A673 (cell line): ENCODE data around the gene FAAP100. TPM values are rescaled to one million over a fixed set of nuclear protein-coding genes. Genes with fewer than 3 reads are reported as not detected.

Experiments
- BruUV-seq: library from RNA; stranded (reverse); fragments of 400-500 nt; replicated peaks from 2 replicates; lab custom pipeline; 2021; lab: Mats Ljungman, UMichigan
- CTCF ChIA-PET: fragments of 300-600 bp; sonication (Branson Sonifier 250); formaldehyde crosslinking; loops from one replicate; lab custom pipeline; 2022; ENCODE audit warnings: antibody characterized with exemption; lab: Charles Lee
- POLR2A ChIA-PET: fragments of 300-600 bp; sonication (Branson Sonifier 250); formaldehyde crosslinking; loops from one replicate; lab custom pipeline; 2022; ENCODE audit warnings: antibody characterized with exemption; ENCODE audit not compliant: low non-redundant PET; lab: Charles Lee
- DNase-seq: peaks from one replicate; pipeline ENCODE4 v3.0.0-alpha.2; 2015; ENCODE audit warnings: low spot score
- H3K27ac ChIP-seq: fragments of 200-600 bp; sonication (generic); 2 replicates; pipeline ENCODE4 v1.5.1; 2016; ENCODE audit warnings: mixed run types, low read depth, mild to moderate bottlenecking, mixed read lengths, antibody characterized with exemption, low read length; ENCODE audit not compliant: poor library complexity, severe bottlenecking
- H3K27me3 ChIP-seq: fragments of 200-600 bp; sonication (generic); replicated peaks from 2 replicates; pipeline ENCODE4 v1.6.1; 2017; ENCODE audit warnings: mixed run types, low read depth, mild to moderate bottlenecking, mixed read lengths, antibody characterized with exemption, low read length; ENCODE audit not compliant: insufficient read depth, poor library complexity
- H3K36me3 ChIP-seq: fragments of 200-600 bp; sonication (generic); 2 replicates; pipeline ENCODE4 v1.6.1; 2016; ENCODE audit warnings: mixed run types, mild to moderate bottlenecking, mixed read lengths, antibody characterized with exemption, low read length; ENCODE audit not compliant: insufficient read depth, poor library complexity, severe bottlenecking
- H3K4me1 ChIP-seq: fragments of 200-600 bp; sonication (generic); 2 replicates; pipeline ENCODE4 v1.6.1; 2017; ENCODE audit warnings: mixed run types, mild to moderate bottlenecking, mixed read lengths, antibody characterized with exemption, low read length; ENCODE audit not compliant: insufficient read depth, poor library complexity, severe bottlenecking
- H3K4me3 ChIP-seq: fragments of 200-600 bp; sonication (generic); 2 replicates; pipeline ENCODE4 v1.5.1; 2016; ENCODE audit warnings: low read depth, mixed run types, mild to moderate bottlenecking, mixed read lengths, low read length; ENCODE audit not compliant: poor library complexity, severe bottlenecking
- H3K9me3 ChIP-seq: fragments of 200-600 bp; sonication (generic); 2 replicates; pipeline ENCODE4 v1.6.1; 2016; ENCODE audit warnings: mixed run types, low read depth, mild to moderate bottlenecking, mixed read lengths, antibody characterized with exemption, low read length; ENCODE audit not compliant: poor library complexity, severe bottlenecking
- CTCF ChIP-seq: fragments of 300-800, 200-600 bp; sonication (generic); conservative IDR thresholded peaks from 2 replicates; pipeline ENCODE4 v1.5.1; 2017; ENCODE audit warnings: low read depth, mild to moderate bottlenecking, antibody characterized with exemption, low read length, moderate library complexity, mixed read lengths
- EZH2 ChIP-seq: fragments of 200-600 bp; sonication (generic); IDR thresholded peaks from 2 replicates; pipeline ENCODE4 v1.6.1; 2017; ENCODE audit warnings: borderline replicate concordance, low read depth, mild to moderate bottlenecking, mixed read lengths, antibody characterized with exemption, low read length; ENCODE audit not compliant: poor library complexity, severe bottlenecking
- intact Hi-C: fragments of 100-400 bp; cut with micrococcal nuclease; formaldehyde crosslinking; loops from one replicate; pipeline ENCODE4 v1.10.0; 2022; ENCODE audit not compliant: unreplicated experiment
- total RNA-seq: library from RNA; stranded (reverse); gene quantifications from 2 replicates; pipeline ENCODE4 v1.2.3, GENCODE V29; 2021

Gene FAAP100
- total RNA-seq, 1 experiment from 2014 or later: 49.4 TPM

- peaks cover 39% of the 10 kb centered on the region for H3K4me1 ChIP-seq
- no peaks in the 10 kb centered on the region for H3K27me3 ChIP-seq
- intact Hi-C loops: no loop called here
- TF ChIP-seq CTCF: no peak
- TF ChIP-seq EZH2: no peak
- ChIA-PET CTCF (no interaction called here), POLR2A (interaction anchor here (0.6 kb wide), 1 partner anchor 101 kb away, joined by 3 read pairs; no protein-coding TSS in a partner anchor)
- H3K36me3 ChIP-seq: peaks cover 51% of the 10 kb centered on the region
- no peak overlapping the region for H3K4me3 ChIP-seq
- H3K27ac ChIP-seq: no peak overlapping the region
- BruUV-seq: TSS peak; percentile 38
- DNase-seq: no peak
- no peaks in the 10 kb centered on the region for H3K9me3 ChIP-seq
Observed at GRCh38 chr17:81556863-81557262, 4.7 kb upstream of the FAAP100 start.

- peaks cover 45% of the 10 kb centered on the region for H3K36me3 ChIP-seq
- H3K4me3 ChIP-seq: no peak overlapping the region
- DNase-seq: no peak
- ChIA-PET CTCF (no interaction called here), POLR2A (interaction anchor here (0.6 kb wide), 1 partner anchor 152 kb away, joined by 4 read pairs; no protein-coding TSS in a partner anchor)
- BruUV-seq: no TSS peak
- intact Hi-C loops: no loop called here
- no peaks in the 10 kb centered on the region for H3K9me3 ChIP-seq
- TF ChIP-seq EZH2: no peak
- no peak for TF ChIP-seq CTCF
- H3K27ac ChIP-seq: no peak overlapping the region
- peaks cover 36% of the 10 kb centered on the region for H3K4me1 ChIP-seq
- no peaks in the 10 kb centered on the region for H3K27me3 ChIP-seq
Observed at GRCh38 chr17:81556175-81556691, 4.1 kb upstream of the FAAP100 start.

- H3K9me3 ChIP-seq: no peaks in the 10 kb centered on the region
- peak overlapping the region; percentile 96 for H3K27ac ChIP-seq
- H3K4me3 ChIP-seq: peak overlapping the region; percentile 85
- H3K36me3 ChIP-seq: peaks cover 45% of the 10 kb centered on the region
- H3K4me1 ChIP-seq: peaks cover 10% of the 10 kb centered on the region
- peak; percentile 89 for DNase-seq
- H3K27me3 ChIP-seq: no peaks in the 10 kb centered on the region
- TF ChIP-seq EZH2 (no peak), CTCF (no peak)
- CTCF ChIA-PET: no interaction called here
- no TSS peak for BruUV-seq
- POLR2A ChIA-PET: interaction anchor here (0.5 kb wide), 1 partner anchor 372 kb away, joined by 4 read pairs; no protein-coding TSS in a partner anchor
- intact Hi-C loops: loop anchor here (5.0 kb wide), 1 partner anchor 36 kb away; no protein-coding TSS in a partner anchor
Observed at GRCh38 chr17:81553616-81554181, 1.5 kb upstream of the FAAP100 start.
